NCI-H2171 treated with DMSO at 0.1 percent for 48 hours (cell line): ENCODE measurements around the gene SLC35F4.
A peak's percentile ranks its signal among the peaks of the same experiment; 100 is the strongest.
"Not testable (repeated sequence)": the region's sequence is repeated elsewhere in the genome, so short reads cannot be mapped to it uniquely, and the experiment has no call there.

Source experiments
- DNase-seq: peaks from one replicate; lab custom pipeline; 2025; lab: John Stamatoyannopoulos, UW

The SLC35F4 gene

GRCh38 chr14:57865403-57866198 is at the start of gene SLC35F4:
SLC35F4 (minus strand) TSS chr14:57866092.
- peak; percentile 60 for DNase-seq

- no peak for DNase-seq
Measured at GRCh38 chr14:57909626-57910025, 43.7 kb upstream of the SLC35F4 start.

GRCh38 chr14:57903954-57904353 is 38.1 kb upstream of the SLC35F4 start:
- DNase-seq = no peak

- DNase-seq = no peak
Measured at GRCh38 chr14:57898837-57899572, 33.1 kb upstream of the SLC35F4 start.

GRCh38 chr14:57897144-57897748 is 31.4 kb upstream of the SLC35F4 start:
- no peak for DNase-seq

GRCh38 chr14:57889245-57889644 is 23.4 kb upstream of the SLC35F4 start:
- no peak for DNase-seq

- DNase-seq = peak; percentile 31
Measured at GRCh38 chr14:57884175-57884574, 18.3 kb upstream of the SLC35F4 start.

- DNase-seq = no peak
Measured at GRCh38 chr14:57883061-57883460, 17.2 kb upstream of the SLC35F4 start.

GRCh38 chr14:57879516-57879915 is 13.6 kb upstream of the SLC35F4 start:
- DNase-seq = no peak

GRCh38 chr14:57875985-57876384 is 10.1 kb upstream of the SLC35F4 start:
- DNase-seq = no peak

GRCh38 chr14:57875296-57875695 is 9.4 kb upstream of the SLC35F4 start:
- DNase-seq = no peak

GRCh38 chr14:57871459-57872080 is 5.7 kb upstream of the SLC35F4 start:
- DNase-seq = peak; percentile 52

GRCh38 chr14:57870686-57871457 is 5.0 kb upstream of the SLC35F4 start:
- no peak for DNase-seq

- DNase-seq = no peak
Measured at GRCh38 chr14:57869617-57870016, 3.7 kb upstream of the SLC35F4 start.

GRCh38 chr14:57866199-57866705 is 360 bp upstream of the SLC35F4 start:
- no peak for DNase-seq

GRCh38 chr14:57865066-57865402 is 858 bp downstream of the SLC35F4 start:
- peak; percentile 54 for DNase-seq

- no peak for DNase-seq
Measured at GRCh38 chr14:57864659-57865058, 1.2 kb downstream of the SLC35F4 start.

- DNase-seq = peak; percentile 66
Measured at GRCh38 chr14:57863471-57863870, 2.4 kb downstream of the SLC35F4 start.

GRCh38 chr14:57855666-57856065 is 10.2 kb downstream of the SLC35F4 start:
- not testable (repeated sequence) for DNase-seq

- DNase-seq = no peak
Measured at GRCh38 chr14:57854571-57854970, 11.3 kb downstream of the SLC35F4 start.

- DNase-seq = peak; percentile 15
Measured at GRCh38 chr14:57851354-57851753, 14.5 kb downstream of the SLC35F4 start.

GRCh38 chr14:57848786-57849185 is 17.1 kb downstream of the SLC35F4 start:
- DNase-seq = no peak
